AG10803 (cell line): ENCODE results near the gene IPO8.

Source experiments
- DNase-seq: peaks from one replicate; pipeline ENCODE4 v3.0.0; 2010; ENCODE audit warnings: low read depth
- H3K4me3 ChIP-seq: 2 replicates; pipeline ENCODE4 v1.5.1; 2011; ENCODE audit warnings: mild to moderate bottlenecking, low read length, control low read depth
- TF ChIP-seq, protein P1 (sequence below): conservative IDR thresholded peaks from 2 replicates; pipeline ENCODE4 v1.5.1; 2011; ENCODE audit warnings: mild to moderate bottlenecking, low read length, control low read depth, inconsistent platforms

IPO8 gene

DNA sequence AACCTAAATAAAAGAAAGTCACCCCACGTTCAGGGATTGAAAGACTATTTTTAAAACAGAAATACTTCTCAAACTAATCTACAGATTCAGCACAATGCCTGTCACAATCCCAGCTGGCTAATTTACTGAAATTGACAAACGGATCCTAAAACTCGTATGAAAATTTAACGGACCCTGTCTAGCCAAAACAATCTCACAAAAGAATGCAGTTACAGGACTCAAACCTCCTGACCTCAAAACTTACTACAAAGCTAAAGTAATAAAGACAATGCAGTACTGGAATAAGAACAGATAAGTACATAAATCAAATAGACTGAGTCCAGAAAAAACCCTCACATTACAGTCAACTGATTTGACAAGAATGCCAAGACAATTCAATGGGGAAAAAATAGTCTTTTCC lies 48.8 kb downstream of the IPO8 start:
- peak; percentile 7 for DNase-seq
- H3K4me3 ChIP-seq: no peak overlapping the region
- TF ChIP-seq, protein P1, sequence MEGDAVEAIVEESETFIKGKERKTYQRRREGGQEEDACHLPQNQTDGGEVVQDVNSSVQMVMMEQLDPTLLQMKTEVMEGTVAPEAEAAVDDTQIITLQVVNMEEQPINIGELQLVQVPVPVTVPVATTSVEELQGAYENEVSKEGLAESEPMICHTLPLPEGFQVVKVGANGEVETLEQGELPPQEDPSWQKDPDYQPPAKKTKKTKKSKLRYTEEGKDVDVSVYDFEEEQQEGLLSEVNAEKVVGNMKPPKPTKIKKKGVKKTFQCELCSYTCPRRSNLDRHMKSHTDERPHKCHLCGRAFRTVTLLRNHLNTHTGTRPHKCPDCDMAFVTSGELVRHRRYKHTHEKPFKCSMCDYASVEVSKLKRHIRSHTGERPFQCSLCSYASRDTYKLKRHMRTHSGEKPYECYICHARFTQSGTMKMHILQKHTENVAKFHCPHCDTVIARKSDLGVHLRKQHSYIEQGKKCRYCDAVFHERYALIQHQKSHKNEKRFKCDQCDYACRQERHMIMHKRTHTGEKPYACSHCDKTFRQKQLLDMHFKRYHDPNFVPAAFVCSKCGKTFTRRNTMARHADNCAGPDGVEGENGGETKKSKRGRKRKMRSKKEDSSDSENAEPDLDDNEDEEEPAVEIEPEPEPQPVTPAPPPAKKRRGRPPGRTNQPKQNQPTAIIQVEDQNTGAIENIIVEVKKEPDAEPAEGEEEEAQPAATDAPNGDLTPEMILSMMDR: no peak

DNA sequence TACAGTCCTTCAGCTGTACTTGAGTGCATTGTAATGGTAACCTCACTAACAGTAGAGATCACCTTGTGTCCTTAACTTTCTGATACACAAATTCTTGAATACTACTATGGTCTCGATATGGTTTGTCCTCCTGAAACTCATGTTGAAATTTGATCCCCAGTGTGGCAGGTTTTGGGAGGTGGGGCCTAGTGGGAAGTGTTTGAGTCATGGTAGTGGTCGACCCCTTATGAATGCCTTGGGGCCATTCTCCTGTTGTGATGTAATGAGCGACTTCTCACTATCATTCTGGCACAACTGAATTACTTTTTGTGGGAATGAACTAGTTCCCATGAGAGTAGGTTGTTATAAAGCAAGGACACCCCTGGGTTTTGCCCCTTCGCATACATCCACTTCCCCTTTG lies 52.3 kb downstream of the IPO8 start:
- TF ChIP-seq, protein P1: no peak
- no peak for DNase-seq
- H3K4me3 ChIP-seq: no peak overlapping the region

DNA sequence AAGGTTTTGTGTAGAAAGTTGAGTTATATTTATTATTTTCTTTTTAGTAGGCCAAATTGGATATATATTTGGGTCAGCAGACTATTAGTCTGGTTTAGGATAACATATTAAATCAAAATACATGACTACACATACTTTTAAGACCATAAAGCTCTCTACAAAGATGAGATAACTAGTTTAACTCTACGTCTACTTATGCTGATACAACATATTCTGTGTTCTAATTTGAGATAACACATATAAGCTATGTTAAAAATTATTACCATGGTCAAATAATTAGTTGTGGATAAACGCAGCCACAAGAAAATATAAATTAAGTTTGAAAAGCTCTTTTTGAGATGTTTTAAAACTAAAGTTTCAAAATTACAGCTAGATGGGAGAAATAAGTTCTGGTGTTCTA lies 55.3 kb downstream of the IPO8 start:
- TF ChIP-seq, protein P1: no peak
- DNase-seq: no peak
- no peak overlapping the region for H3K4me3 ChIP-seq

DNA sequence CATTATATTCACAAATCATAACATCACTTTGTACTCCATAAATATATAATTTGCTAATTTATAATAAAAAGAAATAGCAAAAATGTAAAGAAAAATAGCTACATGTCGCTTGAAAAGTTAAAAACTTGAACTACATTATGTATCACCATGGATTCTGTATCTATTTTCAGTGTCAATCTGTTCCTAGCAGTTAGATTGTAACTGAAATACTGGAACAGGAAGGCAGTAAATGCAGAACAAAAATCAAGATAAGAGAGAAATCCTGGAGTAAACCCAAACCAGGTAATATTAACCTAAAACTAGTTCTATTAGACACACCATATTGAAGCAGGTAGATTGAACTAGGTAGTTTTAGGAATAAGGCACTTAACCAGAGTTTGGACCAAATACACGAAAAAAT lies 60.3 kb downstream of the IPO8 start:
- no peak overlapping the region for H3K4me3 ChIP-seq
- DNase-seq: no peak
- TF ChIP-seq, protein P1: no peak

DNA sequence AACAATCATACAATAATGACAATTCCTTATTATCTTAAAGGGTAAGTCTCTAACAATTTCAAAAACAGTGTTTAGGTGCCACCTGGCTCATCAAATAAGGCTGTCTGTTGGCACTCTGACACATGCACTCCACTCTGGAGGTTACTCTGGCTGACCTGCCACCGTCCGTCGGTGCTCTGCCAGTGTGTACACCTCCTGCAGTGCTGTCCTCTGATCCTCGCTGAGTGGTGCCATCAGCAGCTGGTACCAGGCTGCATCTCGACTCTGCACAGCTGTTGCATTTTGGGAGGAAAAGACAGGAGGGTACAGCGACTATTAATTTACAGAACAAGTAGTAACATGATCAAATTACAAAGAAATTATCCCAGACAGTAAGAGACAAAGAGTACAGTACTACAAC lies 63.9 kb downstream of the IPO8 start:
- DNase-seq: no peak
- TF ChIP-seq, protein P1: no peak
- H3K4me3 ChIP-seq: no peak overlapping the region

DNA sequence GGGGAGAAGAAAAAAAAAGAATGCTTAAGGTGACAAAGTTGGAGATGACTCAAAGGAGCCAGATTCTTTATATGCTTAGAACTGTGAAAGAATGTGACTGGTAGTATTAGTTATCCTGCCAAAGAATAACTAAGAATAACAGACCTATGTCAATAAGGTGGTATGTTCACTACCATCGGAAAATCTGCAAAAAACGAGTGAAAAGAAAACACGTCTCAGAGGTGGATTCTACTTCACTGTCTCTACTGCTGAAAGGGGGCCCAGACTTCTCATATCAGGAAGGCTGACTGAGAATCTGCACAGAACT lies 64.7 kb downstream of the IPO8 start:
- DNase-seq: no peak
- H3K4me3 ChIP-seq: no peak overlapping the region
- TF ChIP-seq, protein P1: no peak

DNA sequence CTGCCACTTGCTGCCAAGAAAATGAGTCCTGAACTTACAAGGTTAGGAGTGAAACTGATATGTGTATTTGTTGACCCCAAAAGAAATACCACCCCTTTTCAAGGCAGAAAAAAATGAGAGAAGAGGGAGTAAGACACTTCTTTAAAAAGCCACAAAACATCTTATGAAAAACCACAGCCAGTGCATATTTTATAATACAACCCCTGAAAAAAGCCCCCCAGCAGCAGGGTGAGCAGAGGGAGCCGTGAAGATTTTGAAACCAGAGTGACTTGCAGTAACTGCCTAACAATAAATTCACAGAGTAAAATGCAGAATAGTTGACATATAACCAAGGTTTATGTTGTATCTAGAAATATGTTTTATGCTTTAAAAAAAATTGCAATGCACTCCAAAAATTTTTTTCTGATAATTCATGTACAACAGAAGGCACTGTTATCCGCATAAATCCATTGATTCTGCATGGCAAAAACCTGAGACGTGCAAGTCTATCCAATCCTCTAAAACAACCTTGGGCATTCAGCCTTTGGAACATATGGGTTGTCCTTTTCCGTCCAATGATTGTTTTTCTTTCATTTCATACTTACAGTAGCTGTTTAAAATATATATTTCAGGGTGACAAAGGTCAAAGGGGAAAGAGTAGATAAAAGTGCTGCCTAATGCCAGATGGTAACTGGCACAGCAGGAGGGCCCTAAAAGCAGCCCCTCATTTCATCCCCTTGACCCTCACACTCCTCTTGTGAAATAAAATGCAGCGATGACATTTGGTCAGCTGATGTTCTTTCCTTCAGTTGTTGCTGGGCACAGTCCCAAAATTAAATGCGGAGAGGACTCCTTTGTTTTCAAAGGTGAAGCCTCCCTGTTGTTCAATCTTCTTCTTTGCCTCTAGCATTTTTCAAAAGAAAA lies 65.3 kb downstream of the IPO8 start:
- DNase-seq: no peak
- H3K4me3 ChIP-seq: no peak overlapping the region
- TF ChIP-seq, protein P1: no peak
